Measurements from ENCODE around the gene PRKRIP1. TPM values are rescaled to one million over a fixed set of nuclear protein-coding genes. Genes with fewer than 3 reads are reported as not detected.

PRKRIP1 gene
- total RNA-seq, 1 experiment from 2014 or later = 38.8 TPM

DNA sequence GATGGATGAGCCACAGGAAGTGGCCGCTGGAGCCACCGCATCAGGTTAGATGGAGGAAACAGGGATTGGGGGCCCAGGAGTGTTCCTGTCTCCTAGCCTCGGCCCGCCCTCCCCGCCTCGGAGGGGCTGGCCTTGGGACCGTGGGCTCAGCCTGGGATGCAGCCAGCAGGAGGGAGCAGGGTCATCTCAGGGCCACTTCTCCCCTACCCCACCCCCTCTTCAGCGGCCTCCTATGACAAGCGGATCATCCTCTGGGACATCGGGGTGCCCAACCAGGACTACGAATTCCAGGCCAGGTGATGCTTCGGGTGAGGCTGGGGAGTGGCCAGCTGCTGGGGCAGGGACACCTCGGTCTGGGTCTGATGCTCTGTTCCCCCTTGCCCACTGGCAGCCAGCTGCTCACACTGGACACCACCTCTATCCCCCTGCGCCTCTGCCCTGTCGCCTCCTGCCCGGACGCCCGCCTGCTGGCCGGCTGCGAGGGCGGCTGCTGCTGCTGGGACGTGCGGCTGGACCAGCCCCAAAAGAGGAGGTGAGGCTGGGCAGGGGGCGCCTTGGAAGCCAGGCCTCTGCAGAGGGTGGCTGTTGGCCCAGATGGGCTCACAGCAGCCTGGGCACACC, 73.3 kb downstream of the PRKRIP1 start:
- Mint-ChIP-seq H3K27me3 (ENCODE audit: low read depth) (peaks cover under 1% of the 10 kb centered on the region; the same call in 1 of the 2 replicates), H3K9me3 (no peaks in the 10 kb centered on the region), H3K27ac (no peak overlapping the region), H3K4me1 (peaks cover 5% of the 10 kb centered on the region in 2 experiments; a peak in 1 of 4 replicates), H3K36me3 (ENCODE audit: insufficient read depth in 1 of 3, low read depth in 3 of 3) (peaks cover 20 to 33% (median 31%) of the 10 kb centered on the region in 3 experiments; a peak in 6 of 7 replicates), H3K4me3 (no peak overlapping the region)
- no peaks in the 10 kb centered on the region for H3K23me2 ChIP-seq (ENCODE audit: insufficient read length, low read depth, low read length, poor library complexity, severe bottlenecking)
- no peak overlapping the region for H3K4me2 ChIP-seq (ENCODE audit: insufficient read depth, insufficient read length, low read length)
- H2AK5ac ChIP-seq (ENCODE audit: insufficient read length, low read length) = no peak overlapping the region
- H3K79me2 ChIP-seq (ENCODE audit: insufficient read depth, low read length) = no peaks in the 10 kb centered on the region
- no peak overlapping the region for H2BK20ac ChIP-seq (ENCODE audit: low read depth, low read length, poor library complexity, severe bottlenecking)
- H3K79me1 ChIP-seq (ENCODE audit: insufficient read depth, low read depth, low read length, poor library complexity, severe bottlenecking) = peaks cover 2% of the 10 kb centered on the region
- H4K8ac ChIP-seq (replicated peaks; ENCODE audit: insufficient read length, low read depth, low read length) = no peak overlapping the region
- WGBS (ENCODE audit: extremely low coverage, insufficient read length, low lambda C conversion rate) = no CpG with 5 or more reads among the region's 24 CpGs
- no peak overlapping the region for H2BK15ac ChIP-seq (ENCODE audit: low read depth, low read length)
- H2BK5ac ChIP-seq (ENCODE audit: insufficient read length, low read length) = no peak overlapping the region
- no peak overlapping the region for H3K27ac ChIP-seq (ENCODE audit: insufficient read length, low read depth, low read length)
- H4K5ac ChIP-seq (ENCODE audit: insufficient read length, low read depth, low read length) = no peak overlapping the region
- no peak overlapping the region for H3T11ph ChIP-seq (ENCODE audit: low read length)
- no peaks in the 10 kb centered on the region for H3K4me1 ChIP-seq (ENCODE audit: insufficient read depth, low read length)
- H3K9me3 ChIP-seq (ENCODE audit: control insufficient read depth, low read depth, low read length) = no peaks in the 10 kb centered on the region
- H4K20me1 ChIP-seq (ENCODE audit: control insufficient read depth, insufficient read depth, insufficient read length) = no peaks in the 10 kb centered on the region
- no peak overlapping the region for H3K4ac ChIP-seq (ENCODE audit: low read depth, low read length)
- DNase-seq = no peak
- no peak overlapping the region for H3K18ac ChIP-seq (ENCODE audit: insufficient read length, low read depth, low read length)
- no peak overlapping the region for H3K56ac ChIP-seq (ENCODE audit: insufficient read length, low read depth, low read length)
- no peak overlapping the region for H4K91ac ChIP-seq (ENCODE audit: insufficient read length, low read depth, low read length)
- no peaks in the 10 kb centered on the region for H3K27me3 ChIP-seq (ENCODE audit: insufficient read depth, low read length)
- TF ChIP-seq, protein P1, sequence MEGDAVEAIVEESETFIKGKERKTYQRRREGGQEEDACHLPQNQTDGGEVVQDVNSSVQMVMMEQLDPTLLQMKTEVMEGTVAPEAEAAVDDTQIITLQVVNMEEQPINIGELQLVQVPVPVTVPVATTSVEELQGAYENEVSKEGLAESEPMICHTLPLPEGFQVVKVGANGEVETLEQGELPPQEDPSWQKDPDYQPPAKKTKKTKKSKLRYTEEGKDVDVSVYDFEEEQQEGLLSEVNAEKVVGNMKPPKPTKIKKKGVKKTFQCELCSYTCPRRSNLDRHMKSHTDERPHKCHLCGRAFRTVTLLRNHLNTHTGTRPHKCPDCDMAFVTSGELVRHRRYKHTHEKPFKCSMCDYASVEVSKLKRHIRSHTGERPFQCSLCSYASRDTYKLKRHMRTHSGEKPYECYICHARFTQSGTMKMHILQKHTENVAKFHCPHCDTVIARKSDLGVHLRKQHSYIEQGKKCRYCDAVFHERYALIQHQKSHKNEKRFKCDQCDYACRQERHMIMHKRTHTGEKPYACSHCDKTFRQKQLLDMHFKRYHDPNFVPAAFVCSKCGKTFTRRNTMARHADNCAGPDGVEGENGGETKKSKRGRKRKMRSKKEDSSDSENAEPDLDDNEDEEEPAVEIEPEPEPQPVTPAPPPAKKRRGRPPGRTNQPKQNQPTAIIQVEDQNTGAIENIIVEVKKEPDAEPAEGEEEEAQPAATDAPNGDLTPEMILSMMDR (conservative IDR thresholded peaks at IDR 0.05) = no peak
- no peak overlapping the region for H3K23ac ChIP-seq (ENCODE audit: insufficient read length, low read depth, low read length)
- no peak overlapping the region for H3K14ac ChIP-seq (ENCODE audit: insufficient read depth, low read length)
- no peak overlapping the region for H2AFZ ChIP-seq (ENCODE audit: low read length)
- H2BK120ac ChIP-seq (ENCODE audit: low read depth, low read length, poor library complexity, severe bottlenecking) = no peak overlapping the region
- no peak overlapping the region for H2BK12ac ChIP-seq (ENCODE audit: insufficient read length, low read depth, low read length)
- no peak overlapping the region for H3K9ac ChIP-seq (ENCODE audit: extremely low read depth, insufficient read length, low read length)

Data from H9 (cell line).